SK-N-SH treated with all-trans-retinoic acid at 6 μM for 48 hours (cell line): Measurements from ENCODE around the gene GRIA4.

Experiments
- ATAC-seq: fragments of 200-7000 bp; cut with Tn5 transposase; 3 replicates; pipeline ENCODE4 v1.9.1; 2020; ENCODE audit warnings: mild to moderate bottlenecking, moderate library complexity
- ARNTL ChIP-seq: fragments of 450-650 bp; formaldehyde crosslinking; IDR thresholded peaks from 2 replicates; pipeline ENCODE4 v1.5.0; 2020; ENCODE audit warnings: low read depth, mild to moderate bottlenecking, moderate library complexity, borderline replicate concordance
- BACH2 ChIP-seq: fragments of 250-450 bp; sonication (Bioruptor Pico); IDR thresholded peaks from 2 replicates; pipeline ENCODE4 v1.9.0; 2021; ENCODE audit warnings: mild to moderate bottlenecking, borderline replicate concordance
- ESRRG ChIP-seq: fragments of 250-450 bp; sonication (Bioruptor Pico); IDR thresholded peaks from 2 replicates; pipeline ENCODE4 v1.6.1; 2021; ENCODE audit warnings: mild to moderate bottlenecking
- GLIS3 ChIP-seq: fragments of 250-450 bp; sonication (Bioruptor Pico); IDR thresholded peaks from 2 replicates; pipeline ENCODE4 v1.5.0; 2020; ENCODE audit warnings: mild to moderate bottlenecking, moderate library complexity
- ISL1 ChIP-seq: fragments of 250-450 bp; sonication (Bioruptor Pico); IDR thresholded peaks from 2 replicates; pipeline ENCODE4 v2.1.2; 2022; ENCODE audit warnings: mild to moderate bottlenecking, moderate library complexity
- OSR1 ChIP-seq: fragments of 250-450 bp; sonication (Bioruptor Pico); IDR thresholded peaks from 2 replicates; pipeline ENCODE4 v1.8.0; 2022; ENCODE audit warnings: moderate library complexity, mild to moderate bottlenecking, inconsistent platforms
- PATZ1 ChIP-seq: fragments of 250-450 bp; sonication (Bioruptor Pico); IDR thresholded peaks from 2 replicates; pipeline ENCODE4 v1.8.0; 2020; ENCODE audit warnings: mild to moderate bottlenecking, moderate library complexity, borderline replicate concordance
- RARB ChIP-seq: fragments of 250-450 bp; sonication (Bioruptor Pico); IDR thresholded peaks from 2 replicates; pipeline ENCODE4 v1.8.0; 2021; ENCODE audit warnings: mild to moderate bottlenecking, moderate library complexity
- TCF4 ChIP-seq: fragments of 250-450 bp; sonication (Bioruptor Pico); IDR thresholded peaks from 2 replicates; pipeline ENCODE4 v1.8.0; 2021; ENCODE audit warnings: mild to moderate bottlenecking, moderate library complexity, borderline replicate concordance
- ZC3H10 ChIP-seq: fragments of 250-450 bp; sonication (Bioruptor Pico); IDR thresholded peaks from 2 replicates; pipeline ENCODE4 v1.5.1; 2021; ENCODE audit warnings: mild to moderate bottlenecking, moderate library complexity
- ZFP3 ChIP-seq: fragments of 250-450 bp; sonication (Bioruptor Pico); IDR thresholded peaks from 2 replicates; pipeline ENCODE4 v1.5.0; 2020; ENCODE audit warnings: mild to moderate bottlenecking, moderate library complexity
- ZFP30 ChIP-seq: fragments of 450-650 bp; formaldehyde crosslinking; IDR thresholded peaks from 2 replicates; pipeline ENCODE4 v1.5.0; 2022; ENCODE audit warnings: mild to moderate bottlenecking, moderate library complexity
- ZNF565 ChIP-seq: fragments of 450-650 bp; formaldehyde crosslinking; conservative IDR thresholded peaks from 2 replicates; pipeline ENCODE4 v1.5.0; 2020; ENCODE audit warnings: low read depth, mild to moderate bottlenecking, moderate library complexity
- TF ChIP-seq, protein P1 (sequence below): fragments of 250-450 bp; sonication (Bioruptor Pico); IDR thresholded peaks from 2 replicates; pipeline ENCODE4 v1.8.0; 2021; ENCODE audit warnings: low read depth, mild to moderate bottlenecking, moderate library complexity, borderline replicate concordance
- TF ChIP-seq, protein P2 (sequence below): fragments of 250-450 bp; sonication (Bioruptor Pico); IDR thresholded peaks from 2 replicates; pipeline ENCODE4 v1.5.0; 2020; ENCODE audit warnings: mild to moderate bottlenecking, moderate library complexity

GRIA4 gene

GRCh38 chr11:105825141-105825540 is 215.3 kb downstream of the GRIA4 start:
- ATAC-seq = no peak
- TF ChIP-seq RARB (no peak), BACH2 (CRISPR knock-in tag) (no peak), ZFP30 (CRISPR knock-in tag) (no peak)

DNA sequence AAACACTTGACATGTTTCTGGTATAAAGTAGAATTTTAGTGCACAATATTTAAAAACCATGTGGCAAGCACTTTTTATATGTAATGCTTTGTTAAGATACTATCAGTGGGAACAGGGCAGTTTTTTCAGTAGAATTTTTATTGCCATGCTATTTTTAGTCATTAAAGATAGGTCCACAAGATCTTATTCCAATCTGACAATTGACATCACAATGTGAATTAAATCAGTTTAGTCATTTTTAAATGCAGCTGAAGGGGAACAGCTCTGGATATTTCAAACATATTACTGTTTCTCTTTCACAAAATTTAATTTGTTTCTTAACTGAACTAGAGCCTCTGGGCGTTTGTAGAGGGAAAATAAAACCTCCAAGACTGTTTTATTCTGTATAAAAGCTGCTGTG is 218.0 kb downstream of the GRIA4 start:
- ATAC-seq = no peak

DNA sequence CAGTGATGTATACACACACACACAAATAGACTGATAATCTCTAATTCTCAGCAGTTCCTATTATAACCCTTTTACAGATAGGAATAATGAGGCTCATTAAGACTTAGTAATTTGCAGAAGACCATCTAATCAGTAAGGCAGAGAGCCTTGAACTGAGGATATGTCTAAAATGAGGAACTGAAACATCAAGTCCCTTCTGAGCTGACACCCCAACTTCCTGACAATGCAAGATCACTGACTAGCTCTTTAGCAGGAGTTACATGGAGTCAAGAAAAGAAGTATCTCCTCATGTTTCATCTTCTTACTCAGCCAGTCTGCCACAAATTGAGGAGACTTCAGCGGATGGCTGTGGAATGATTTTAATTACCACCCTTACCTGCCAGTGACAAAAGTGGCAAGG is 219.2 kb downstream of the GRIA4 start:
- ATAC-seq = no peak
- TF ChIP-seq ESRRG (CRISPR knock-in tag) = no peak
- no peak for TF ChIP-seq OSR1 (CRISPR knock-in tag)
- no peak for TF ChIP-seq ZFP3 (CRISPR knock-in tag)

More for the DNA sequence above, 218.0 kb downstream of the GRIA4 start:
- peak; percentile 60 for TF ChIP-seq TCF4 (CRISPR knock-in tag)
- peak; percentile 59 for TF ChIP-seq ISL1 (CRISPR knock-in tag)
- TF ChIP-seq GLIS3 (CRISPR knock-in tag) = no peak
- TF ChIP-seq, protein P1, sequence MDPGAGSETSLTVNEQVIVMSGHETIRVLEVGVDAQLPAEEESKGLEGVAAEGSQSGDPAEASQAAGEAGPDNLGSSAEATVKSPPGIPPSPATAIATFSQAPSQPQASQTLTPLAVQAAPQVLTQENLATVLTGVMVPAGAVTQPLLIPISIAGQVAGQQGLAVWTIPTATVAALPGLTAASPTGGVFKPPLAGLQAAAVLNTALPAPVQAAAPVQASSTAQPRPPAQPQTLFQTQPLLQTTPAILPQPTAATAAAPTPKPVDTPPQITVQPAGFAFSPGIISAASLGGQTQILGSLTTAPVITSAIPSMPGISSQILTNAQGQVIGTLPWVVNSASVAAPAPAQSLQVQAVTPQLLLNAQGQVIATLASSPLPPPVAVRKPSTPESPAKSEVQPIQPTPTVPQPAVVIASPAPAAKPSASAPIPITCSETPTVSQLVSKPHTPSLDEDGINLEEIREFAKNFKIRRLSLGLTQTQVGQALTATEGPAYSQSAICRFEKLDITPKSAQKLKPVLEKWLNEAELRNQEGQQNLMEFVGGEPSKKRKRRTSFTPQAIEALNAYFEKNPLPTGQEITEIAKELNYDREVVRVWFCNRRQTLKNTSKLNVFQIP (CRISPR knock-in tag) = no peak
- TF ChIP-seq, protein P2, sequence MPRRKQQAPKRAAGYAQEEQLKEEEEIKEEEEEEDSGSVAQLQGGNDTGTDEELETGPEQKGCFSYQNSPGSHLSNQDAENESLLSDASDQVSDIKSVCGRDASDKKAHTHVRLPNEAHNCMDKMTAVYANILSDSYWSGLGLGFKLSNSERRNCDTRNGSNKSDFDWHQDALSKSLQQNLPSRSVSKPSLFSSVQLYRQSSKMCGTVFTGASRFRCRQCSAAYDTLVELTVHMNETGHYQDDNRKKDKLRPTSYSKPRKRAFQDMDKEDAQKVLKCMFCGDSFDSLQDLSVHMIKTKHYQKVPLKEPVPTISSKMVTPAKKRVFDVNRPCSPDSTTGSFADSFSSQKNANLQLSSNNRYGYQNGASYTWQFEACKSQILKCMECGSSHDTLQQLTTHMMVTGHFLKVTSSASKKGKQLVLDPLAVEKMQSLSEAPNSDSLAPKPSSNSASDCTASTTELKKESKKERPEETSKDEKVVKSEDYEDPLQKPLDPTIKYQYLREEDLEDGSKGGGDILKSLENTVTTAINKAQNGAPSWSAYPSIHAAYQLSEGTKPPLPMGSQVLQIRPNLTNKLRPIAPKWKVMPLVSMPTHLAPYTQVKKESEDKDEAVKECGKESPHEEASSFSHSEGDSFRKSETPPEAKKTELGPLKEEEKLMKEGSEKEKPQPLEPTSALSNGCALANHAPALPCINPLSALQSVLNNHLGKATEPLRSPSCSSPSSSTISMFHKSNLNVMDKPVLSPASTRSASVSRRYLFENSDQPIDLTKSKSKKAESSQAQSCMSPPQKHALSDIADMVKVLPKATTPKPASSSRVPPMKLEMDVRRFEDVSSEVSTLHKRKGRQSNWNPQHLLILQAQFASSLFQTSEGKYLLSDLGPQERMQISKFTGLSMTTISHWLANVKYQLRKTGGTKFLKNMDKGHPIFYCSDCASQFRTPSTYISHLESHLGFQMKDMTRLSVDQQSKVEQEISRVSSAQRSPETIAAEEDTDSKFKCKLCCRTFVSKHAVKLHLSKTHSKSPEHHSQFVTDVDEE (CRISPR knock-in tag) = peak; percentile 54; the same call in 1 of the 2 replicates

- no peak for ATAC-seq
- TF ChIP-seq PATZ1 (CRISPR knock-in tag) = no peak
- TF ChIP-seq ARNTL = no peak
- TF ChIP-seq, protein P2 (CRISPR knock-in tag) = no peak
- no peak for TF ChIP-seq ZNF565
- no peak for TF ChIP-seq TCF4 (CRISPR knock-in tag)
- TF ChIP-seq GLIS3 (CRISPR knock-in tag) = no peak
- TF ChIP-seq, protein P1 (CRISPR knock-in tag) = no peak
- TF ChIP-seq ZC3H10 (CRISPR knock-in tag) = no peak
These were observed 224.6 kb downstream of the GRIA4 start for GRCh38 chr11:105834461-105834860.
